Measurements from ENCODE around the gene FOXK1.
A peak's percentile ranks its signal among the peaks of the same experiment; 100 is the strongest.

Gene FOXK1

DNA sequence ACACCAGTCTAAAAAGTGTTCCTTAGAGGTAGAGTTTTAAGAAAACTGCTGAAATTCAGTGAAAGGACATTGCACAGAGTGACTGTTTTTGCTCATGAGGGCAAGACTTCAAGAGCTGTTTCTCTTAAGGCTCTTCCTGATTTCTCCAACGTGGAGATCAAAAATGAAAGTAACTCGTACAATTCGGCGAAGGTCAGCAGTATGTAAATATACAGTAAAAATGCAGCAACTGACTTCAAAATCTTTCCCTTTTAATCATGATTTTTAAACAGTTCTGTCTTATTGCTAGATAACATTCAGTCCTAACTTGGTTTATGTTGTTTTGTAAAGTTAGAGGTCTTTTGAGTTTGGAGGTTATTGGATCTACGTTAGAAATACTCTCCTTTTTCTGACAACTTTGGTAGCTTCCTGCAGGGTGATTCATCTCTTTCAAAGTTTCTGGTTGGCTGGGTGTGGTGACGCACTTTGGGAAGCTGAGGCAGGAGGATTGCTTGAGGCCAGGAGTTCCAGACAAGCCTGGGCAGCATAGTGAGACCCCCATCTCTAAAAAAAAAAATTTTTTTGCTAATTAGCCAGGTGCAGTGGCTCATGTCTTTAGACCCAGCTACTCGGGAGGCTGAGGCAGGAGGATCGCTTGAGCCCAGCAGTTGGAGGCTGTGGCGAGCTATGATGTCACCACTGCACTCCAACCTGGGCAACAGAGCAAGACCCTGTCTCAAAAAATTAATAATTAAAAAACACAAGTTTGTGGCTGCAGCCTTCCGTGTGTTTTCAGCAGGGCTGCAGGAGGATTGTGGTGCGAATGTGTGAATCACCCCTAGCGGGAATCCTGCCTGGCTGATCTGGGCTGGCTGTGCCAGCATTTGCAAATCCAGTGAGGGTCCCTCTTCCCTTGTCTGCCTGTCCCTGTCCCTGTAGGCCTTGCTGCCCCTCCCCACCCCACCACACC, 64.2 kb downstream of the FOXK1 start:
- ATAC-seq: peak; percentile 24 to 37

DNA sequence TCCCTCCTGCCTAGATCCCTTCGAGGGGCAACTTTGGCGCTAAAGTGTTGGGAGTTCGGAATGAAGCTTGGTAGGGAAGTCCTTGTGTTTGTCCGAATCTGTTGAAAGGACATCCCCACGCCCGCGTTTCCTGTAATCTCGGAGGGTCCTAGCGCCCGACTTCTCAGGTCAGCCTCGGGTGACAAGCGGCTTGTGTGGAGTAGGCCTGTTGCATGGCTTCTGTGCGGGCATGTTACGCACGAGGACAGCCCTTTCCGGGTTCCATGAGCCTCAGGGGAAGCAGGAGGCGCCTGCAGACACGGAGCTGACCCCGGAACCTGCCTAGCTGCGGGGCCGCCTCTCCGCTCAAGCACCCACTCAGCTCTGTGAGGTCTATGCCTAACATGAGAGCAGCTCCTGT, 64.9 kb downstream of the FOXK1 start:
- ATAC-seq: no peak

DNA sequence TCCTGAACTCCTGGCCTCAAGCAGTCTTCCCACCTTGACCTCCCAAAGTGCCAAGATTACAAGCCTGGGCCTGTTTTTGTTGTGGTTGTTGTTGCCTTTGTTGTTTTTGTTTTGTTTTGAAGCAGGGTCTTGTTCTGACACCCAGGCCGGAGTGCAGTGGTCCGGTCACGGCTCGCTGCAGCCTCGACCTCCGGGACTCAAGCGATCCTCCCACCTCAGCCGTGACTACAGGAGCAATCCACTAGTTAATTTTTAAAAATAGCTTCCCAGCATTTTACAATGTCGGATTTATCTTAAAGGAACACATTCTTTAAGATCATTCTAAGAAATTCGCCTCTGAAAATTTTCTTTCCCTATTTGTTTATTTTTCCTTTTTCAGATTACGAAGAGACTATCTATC, 65.7 kb downstream of the FOXK1 start:
- no peak for ATAC-seq

DNA sequence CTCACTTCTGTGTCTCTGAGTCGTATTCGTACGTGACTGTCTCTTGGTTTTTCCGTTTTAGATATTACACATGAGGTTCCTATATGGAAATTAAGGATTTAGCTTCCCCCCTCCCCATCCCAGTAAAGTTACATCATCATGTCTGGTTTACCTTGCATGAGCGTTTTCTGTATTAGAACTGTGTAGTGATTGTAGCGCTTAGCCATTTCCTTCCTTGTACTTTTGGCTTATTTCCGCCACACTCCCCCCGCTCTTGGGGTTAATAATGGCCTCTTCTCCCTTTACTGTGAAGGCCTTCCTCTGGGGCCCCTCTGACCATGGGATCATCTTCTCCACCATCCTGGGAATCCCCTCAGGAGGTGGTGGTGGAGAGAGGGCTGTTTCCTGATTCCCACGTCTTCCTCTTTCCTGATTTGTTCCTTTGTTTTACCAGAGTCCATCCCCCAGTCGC, 66.2 kb downstream of the FOXK1 start:
- no peak for ATAC-seq

DNA sequence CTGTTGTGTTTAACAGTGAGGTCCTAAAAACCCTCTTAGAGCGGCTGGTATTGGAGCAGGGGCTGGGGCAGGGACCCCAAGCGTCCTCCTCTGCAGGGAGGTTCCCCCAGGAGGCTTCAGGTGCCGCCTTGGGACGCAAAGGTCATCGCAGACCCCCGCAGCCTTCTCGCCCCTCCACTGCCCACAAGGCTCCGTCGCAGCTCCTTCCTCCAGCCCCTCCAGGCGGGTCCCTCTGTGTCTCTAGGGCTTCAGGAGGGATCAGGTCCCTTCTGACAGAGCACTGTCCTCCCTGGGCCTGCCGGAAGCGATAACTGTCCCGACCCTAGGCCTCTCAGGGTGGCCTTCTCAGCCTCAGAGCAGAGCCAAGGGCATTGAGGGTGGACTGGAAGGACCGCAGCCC, 67.3 kb downstream of the FOXK1 start:
- no peak for ATAC-seq

DNA sequence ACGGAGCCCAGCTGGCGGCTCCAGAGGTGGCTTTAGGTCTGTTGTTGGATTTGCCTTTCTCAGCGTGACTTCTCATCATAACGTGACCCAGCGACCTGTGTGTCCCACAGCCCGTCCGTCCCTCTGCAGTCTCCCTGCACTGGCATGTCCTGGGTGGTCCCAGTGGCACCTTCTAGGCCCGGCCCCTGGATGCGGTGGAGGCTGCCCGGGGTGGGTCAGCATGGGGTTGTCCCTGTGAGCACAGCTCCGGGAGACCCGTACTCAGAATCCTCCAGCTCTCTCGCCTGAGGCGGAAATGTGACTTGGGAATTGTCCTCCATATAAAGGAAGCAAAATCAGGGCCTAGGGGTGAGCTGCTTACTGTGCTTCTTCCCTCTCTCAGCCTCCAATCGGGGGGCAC, 67.7 kb downstream of the FOXK1 start:
- ATAC-seq: no peak

DNA sequence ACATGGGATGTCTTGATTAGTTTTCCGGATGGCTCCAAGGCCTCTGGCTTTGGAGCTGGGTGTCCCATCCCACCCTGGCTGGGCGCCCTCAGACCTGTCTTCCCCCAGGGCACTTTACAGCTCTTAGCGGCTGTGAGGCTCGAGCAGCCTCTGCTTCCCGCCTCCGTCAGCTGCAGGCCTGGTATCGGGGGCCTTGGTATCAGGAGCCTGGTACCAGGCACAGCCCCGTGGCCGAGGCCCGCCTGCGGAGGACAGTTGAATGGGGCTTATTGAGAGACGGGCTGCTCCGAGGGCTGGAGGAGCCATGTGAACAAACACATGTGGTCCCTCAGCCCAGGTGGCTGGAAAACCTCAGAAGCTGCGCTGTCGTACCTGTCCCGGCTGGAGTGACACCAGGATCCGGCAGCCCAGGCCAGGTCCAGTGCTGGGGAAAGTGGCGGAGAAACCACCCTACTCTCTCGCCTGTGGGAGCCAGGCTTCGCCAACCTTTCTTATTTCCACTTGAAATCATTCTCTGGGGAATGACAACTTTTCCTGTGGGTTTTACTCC, 69.4 kb downstream of the FOXK1 start:
- no peak for ATAC-seq

DNA sequence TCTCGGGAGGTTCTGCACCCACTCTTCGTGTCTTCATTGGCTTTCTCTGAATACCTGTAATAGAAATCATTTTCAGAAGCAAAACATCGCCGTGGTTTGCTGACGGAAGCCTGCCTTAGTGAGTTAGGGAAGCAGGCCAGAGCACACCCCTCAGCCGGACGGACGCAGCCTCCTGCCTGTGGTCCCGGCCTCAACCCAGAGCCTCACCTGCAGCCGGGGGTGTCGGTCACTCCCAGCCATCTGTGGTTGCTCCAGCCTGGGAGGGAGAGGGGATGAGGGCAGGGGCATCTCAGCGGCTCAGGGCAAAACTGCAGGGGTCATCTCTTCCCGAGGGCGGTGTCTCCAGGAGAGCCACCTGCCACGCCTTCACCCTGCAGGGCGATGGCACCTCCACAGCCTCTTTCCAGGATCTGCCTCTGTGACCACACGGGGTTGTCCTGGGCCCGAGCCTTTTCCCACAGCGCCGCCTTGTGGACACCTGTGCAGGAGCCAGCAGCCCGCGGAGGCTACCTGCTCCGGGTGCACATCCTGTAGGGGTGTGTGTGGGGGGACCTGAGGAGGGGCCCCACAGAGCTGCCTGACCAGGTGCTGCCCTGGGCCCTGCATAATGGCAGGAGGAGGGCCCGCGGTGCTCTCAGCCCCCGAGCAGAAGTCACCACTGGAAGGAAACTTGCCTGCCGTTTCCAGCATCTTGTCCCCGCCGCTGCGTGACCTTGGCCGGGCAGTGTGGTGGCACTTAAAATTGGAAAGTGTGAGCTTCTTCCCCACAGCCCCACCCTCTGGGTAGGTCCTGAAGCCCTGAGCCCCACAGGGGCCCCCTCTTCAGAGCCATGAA, 71.7 kb downstream of the FOXK1 start:
- peak; percentile 92 to 99 for ATAC-seq

DNA sequence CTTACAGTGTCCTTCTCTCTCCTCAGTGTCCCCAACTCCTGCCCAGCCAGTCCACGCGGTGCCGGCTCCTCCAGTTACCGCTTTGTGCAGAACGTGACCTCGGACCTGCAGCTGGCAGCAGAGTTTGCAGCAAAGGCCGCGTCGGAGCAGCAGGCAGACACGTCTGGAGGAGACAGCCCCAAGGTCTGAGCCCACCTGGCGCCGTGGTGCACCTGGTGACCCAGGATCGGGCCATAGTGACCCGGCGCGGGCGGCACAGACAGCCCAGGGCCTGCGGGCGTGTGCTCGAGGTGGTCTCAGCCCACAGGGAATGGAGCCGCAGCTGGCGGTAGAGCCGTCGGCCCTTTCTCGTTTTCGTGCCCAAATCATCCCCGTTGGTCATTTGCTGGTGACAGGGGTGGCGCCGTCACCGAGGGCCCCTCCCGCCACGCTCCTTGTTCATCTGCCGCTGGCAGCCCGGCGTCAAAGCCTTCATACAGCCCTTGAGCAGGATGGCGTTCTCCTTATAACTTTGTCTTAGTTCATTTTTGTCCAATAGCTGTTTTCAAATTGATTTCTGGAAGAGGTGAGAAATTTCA, 72.4 kb downstream of the FOXK1 start:
- no peak for ATAC-seq

DNA sequence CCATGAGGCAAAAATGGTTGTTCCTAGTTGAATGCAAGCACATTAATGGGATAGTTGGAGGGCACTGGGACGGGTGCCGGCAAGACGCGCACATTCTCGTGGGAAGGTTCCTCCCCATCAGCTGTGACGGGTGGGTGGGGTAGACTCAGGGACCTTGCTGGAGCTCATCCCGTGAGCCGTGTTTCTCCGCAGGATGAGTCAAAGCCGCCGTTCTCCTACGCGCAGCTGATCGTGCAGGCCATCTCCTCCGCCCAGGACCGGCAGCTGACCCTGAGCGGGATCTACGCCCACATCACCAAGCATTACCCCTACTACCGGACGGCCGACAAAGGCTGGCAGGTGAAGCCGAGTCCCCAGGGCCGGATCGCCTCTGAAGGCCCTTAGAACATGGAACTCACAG, 73.0 kb downstream of the FOXK1 start:
- no peak for ATAC-seq

DNA sequence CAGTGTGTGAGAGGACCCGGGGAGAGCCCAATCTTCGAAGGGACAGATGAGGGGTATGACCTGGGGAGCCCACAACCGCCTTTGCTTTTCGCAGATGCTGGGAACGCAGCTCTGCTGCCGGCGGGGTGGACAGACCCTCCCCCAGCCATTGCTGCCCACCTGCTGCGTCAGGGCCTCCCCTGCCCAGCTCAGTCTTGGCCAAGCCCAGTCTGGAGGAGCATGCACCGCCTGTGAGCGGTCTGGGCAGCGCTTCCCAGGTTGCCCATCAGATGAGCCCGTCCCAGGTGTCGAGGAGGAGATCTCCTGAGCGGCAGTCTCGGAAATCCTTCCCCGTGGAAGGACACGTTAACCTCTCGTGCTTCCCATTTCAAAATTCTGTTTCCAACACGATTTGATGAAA, 76.0 kb downstream of the FOXK1 start:
- no peak for ATAC-seq

DNA sequence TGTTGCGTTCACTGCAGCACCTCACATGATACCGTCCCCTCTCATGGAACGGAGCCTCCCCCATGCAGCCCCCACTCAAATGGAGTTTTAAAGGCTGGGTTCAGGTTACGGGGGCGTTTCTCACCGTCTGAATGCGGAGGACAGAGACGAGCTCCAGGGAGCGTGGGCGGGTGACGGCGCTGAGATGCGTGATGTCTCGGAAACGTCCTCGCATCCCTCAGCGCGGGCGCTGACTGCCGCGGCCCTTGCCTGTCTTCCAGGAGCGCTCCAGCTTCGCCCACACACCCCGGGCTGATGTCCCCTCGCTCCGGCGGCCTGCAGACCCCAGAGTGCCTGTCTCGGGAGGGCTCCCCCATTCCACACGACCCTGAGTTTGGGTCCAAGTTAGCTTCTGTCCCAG, 76.7 kb downstream of the FOXK1 start:
- no peak for ATAC-seq

DNA sequence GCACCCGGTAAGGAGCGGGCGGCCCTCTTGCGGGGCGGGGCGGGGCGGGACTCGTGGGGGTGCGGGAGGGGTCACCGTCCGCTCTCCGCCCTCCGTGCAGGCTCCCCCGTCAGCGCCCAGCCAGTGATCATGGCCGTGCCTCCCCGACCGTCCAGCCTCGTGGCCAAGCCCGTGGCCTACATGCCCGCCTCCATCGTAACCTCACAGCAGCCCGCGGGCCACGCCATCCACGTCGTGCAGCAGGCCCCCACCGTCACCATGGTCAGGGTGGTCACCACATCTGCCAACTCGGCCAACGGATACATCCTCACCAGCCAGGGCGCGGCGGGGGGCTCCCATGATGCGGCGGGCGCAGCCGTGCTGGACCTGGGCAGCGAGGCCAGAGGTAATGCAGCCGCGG, 77.1 kb downstream of the FOXK1 start:
- no peak for ATAC-seq

DNA sequence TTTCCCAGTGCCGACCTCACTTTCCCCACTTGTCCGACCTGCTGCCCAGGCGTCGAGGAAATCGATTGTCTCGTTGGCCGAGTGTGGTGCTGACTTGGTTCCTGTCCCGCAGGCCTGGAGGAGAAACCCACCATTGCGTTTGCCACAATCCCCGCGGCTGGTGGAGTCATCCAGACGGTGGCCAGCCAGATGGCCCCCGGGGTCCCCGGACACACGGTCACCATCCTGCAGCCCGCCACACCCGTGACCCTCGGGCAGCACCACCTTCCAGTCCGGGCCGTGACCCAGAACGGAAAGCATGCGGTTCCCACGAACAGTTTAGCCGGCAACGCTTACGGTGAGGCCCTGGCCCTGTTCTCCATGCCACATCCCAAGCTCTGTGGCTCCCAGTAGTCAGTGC, 78.9 kb downstream of the FOXK1 start:
- no peak for ATAC-seq

DNA sequence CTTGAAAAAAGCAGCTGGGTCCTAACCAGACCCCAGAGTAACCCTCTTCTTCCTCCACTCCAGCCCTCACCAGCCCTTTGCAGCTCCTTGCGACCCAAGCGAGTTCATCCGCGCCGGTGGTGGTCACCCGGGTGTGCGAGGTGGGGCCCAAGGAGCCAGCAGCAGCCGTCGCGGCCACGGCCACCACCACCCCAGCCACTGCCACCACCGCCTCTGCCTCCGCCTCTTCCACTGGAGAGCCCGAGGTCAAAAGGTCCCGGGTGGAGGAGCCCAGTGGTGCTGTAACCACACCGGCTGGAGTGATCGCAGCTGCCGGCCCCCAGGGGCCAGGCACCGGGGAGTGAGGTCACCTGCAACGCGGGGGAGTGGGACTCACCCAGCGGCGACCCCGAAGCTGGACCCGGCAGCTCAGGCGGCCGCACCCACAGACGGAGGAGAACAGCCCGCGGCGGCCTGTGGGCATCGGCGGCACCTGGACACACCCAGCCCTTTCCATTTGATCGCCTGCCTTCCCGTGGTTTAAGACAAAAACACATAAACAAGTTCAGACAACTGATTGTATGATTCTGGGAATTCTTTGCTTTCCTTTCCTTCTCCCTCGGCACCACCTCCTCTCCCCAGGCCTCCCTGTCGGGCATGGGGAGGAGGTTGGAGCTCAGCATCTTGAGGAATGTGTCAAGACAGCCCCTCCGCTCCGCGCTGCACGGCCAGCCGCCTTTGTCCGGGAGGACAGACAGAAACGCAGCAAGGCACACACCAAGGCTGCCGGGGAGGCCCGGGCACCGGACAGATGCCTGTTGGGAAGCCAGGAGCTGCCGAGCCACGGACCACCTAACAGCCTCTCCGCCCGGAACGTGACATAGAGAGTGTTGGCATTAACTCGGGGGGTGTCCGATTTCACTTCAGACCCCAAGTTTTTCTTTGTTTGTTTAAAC, 80.3 kb downstream of the FOXK1 start:
- no peak for ATAC-seq

DNA sequence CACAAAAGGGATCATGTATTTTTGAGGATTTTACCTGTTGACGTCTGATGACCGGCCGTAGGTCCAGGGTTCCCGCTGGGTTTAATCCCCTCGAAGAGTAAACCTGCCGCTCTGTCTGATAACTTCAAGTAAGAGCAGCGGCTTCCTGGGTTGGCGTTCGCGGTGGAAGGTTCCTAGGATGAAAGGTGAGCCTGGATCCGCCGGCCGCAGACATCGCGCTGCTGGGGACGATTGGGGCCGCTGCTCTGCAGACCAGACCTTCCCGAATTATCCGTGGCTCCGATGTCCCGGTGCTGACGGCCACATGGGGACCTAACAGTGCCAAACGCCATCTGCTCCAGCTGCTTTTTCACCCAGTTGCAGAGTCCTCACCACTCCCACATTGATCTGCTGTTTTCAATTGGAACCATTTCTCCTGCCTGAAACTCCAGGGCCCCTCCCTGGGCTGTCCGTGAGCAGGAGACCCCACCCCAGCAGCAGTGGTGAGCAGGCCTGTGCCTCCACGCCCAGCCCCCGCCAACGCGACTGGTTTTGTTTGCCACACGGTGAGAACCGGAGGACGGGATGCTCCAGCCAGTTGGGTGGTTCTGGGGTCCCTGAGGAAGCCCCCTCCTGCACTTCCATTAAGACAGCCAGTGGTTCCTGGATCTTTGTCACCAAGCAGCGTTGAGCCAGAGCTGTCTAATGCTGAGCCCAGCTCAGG, 81.1 kb downstream of the FOXK1 start:
- ATAC-seq: no peak

DNA sequence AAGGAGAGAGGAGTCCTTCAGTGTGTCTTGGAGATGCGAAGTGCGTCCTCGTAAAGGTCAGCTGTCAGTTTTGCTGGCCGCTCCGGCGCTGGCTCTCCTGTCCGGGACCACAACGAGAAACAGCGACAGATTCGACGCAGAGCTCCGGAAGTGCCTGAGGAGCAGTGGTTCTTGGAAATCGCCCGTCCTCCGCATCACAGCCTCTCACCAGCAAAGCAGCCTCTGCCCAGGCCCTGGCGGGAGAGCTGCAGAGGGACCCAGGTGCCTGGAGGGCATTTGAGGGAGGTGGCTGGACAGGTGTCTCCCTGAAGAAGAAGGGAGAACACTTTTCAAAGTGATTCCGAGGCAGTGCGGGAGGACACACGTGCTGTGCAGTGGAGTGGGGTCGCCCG, 81.7 kb downstream of the FOXK1 start:
- no peak for ATAC-seq

DNA sequence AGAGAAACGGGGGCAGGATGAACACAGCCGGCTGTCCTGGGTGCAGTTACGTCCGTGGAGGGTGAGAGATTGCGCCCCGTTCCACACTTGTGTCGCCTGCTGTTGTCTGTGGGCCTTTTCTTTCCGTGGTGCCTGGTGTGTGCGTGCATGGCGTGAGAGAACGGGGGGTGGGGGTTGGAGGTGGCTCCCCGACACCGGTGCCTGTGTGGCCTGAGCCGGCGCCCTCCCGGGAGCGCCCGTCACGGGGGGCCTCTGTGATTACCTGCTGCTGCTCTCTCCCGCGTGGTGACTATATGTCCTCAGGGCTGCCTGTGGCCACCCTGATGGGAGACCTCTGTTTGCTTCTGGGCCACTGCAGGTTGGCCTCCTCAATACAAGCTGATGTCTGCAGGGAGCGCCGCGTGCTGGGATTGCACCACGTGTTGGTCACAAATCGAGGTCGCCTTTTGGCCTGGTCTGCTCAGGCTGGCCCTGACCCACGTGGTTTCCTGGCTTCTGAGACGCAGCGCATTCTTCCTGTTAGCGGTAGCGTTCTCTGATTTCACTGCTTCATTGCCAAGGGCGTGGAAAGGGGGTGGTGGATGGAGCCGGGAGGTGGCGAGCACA, 82.4 kb downstream of the FOXK1 start:
- ATAC-seq: no peak

DNA sequence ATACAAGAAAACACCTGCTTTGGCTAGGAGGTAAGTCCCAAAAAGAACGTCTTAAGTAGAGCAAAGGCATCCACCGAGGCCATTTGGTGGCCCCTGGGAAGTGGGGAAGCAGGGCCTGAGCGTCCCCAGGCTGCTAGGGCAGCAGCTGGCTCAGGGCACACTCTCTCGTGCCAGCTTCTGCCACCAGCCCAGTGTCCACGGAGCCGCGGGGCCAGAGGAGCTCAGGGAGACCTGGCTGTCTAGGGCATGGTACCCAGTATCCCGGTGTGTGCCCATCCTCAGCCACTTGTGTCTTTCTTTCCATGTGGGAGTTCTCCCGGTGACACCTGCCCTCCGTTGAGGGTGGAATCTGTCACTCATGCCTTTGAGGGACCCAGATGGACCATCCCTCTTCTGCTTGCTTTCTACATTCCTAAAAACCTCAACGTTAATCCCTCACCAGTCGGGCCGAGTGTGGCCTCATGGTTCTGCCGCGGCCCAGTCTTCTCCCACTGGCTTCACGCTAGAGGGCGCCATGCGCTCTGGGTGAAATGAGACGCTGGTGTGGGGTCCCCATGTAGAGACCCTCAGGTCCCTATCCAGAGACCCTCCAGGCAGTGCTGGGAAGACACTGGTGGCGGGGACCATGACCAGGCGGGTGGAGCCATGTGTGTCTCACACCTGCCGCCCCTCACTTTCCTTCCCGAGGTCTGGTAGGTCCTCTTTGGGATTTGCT, 83.8 kb downstream of the FOXK1 start:
- no peak for ATAC-seq

All from activated CD4-positive, CD25-positive, alpha-beta regulatory T cell treated with anti-CD3 and anti-CD28 coated beads, Interleukin-2, amount 50 U/mL, for 24 hours (primary cell).